ENCODE results near the gene NOM1.

- TF ChIP-seq POLR2AphosphoS5 (IDR thresholded peaks at IDR 0.05) (no peak), POLR2A (IDR thresholded peaks at IDR 0.05) (no peak)
- TF ChIP-seq, protein P1, sequence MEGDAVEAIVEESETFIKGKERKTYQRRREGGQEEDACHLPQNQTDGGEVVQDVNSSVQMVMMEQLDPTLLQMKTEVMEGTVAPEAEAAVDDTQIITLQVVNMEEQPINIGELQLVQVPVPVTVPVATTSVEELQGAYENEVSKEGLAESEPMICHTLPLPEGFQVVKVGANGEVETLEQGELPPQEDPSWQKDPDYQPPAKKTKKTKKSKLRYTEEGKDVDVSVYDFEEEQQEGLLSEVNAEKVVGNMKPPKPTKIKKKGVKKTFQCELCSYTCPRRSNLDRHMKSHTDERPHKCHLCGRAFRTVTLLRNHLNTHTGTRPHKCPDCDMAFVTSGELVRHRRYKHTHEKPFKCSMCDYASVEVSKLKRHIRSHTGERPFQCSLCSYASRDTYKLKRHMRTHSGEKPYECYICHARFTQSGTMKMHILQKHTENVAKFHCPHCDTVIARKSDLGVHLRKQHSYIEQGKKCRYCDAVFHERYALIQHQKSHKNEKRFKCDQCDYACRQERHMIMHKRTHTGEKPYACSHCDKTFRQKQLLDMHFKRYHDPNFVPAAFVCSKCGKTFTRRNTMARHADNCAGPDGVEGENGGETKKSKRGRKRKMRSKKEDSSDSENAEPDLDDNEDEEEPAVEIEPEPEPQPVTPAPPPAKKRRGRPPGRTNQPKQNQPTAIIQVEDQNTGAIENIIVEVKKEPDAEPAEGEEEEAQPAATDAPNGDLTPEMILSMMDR (IDR thresholded peaks at IDR 0.05) = no peak
Measured at GRCh38 chr7:156989766-156990535, 40.4 kb downstream of the NOM1 start.

All from suprapubic skin (tissue), 4 donors.